ENCODE measurements around the gene DMRTB1. TPM values are rescaled to one million over a fixed set of nuclear protein-coding genes. Genes with fewer than 3 reads are reported as not detected.

DMRTB1 gene
- polyA plus RNA-seq (2013, experiment 1 of 4): not detected
- polyA plus RNA-seq (2013, experiment 2 of 4): not detected
- polyA plus RNA-seq (2013, experiment 3 of 4): not detected
- not detected for polyA plus RNA-seq (2013, experiment 4 of 4)

DNA sequence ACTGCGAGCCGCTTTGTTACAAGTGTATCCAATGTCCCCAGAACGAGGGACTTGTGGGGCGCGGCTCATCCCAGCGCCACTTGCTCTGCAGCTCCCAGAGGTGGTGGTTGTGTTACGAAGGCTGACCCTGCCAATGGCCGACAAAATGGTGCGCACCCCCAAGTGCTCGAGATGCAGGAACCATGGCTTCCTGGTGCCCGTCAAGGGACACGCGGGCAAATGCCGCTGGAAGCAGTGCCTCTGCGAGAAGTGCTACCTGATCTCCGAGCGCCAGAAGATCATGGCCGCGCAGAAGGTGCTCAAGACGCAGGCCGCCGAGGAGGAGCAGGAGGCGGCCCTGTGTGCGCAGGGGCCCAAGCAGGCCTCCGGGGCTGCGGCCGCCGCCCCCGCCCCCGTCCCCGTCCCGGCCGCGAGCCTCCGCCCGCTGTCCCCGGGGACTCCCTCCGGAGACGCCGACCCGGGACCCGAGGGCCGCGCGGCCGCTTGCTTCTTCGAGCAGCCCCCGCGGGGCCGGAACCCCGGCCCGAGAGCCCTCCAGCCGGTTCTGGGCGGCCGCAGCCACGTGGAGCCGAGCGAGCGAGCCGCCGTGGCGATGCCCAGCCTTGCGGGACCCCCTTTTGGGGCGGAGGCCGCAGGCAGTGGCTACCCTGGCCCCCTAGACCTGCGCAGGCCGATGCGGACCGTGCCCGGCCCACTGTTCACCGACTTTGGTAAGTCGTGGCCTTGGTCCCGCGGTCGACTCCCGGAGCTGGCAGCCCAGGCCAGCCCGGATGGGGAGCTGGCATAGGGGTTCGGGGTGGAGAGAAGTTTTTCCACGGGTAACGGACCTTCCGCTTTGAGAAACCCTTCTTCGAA, at the start of gene DMRTB1:
Gene DMRTB1 (plus strand): TSS at position 79 of the 855 bp plus-strand sequence. CDS start 55 bp downstream, at position 134.
- H3K4me1 ChIP-seq (ENCODE audit: control insufficient read depth, insufficient read depth, low read length): peaks cover 6% of the 10 kb centered on the region
- 96% methylated on average over 82 of the region's 82 CpGs for WGBS, 2 experiments
- H3K27ac ChIP-seq (ENCODE audit: insufficient read depth, low read depth, low read length, poor library complexity, severe bottlenecking): no peak within 1 kb of the TSS
- no peaks in the 10 kb centered on the region for H3K36me3 ChIP-seq (ENCODE audit: control insufficient read depth, insufficient read depth, low read length)
- no peaks in the 10 kb centered on the region for H3K9me3 ChIP-seq (ENCODE audit: control insufficient read depth, low read length)
- H3K27me3 ChIP-seq (ENCODE audit: control insufficient read depth, insufficient read depth, low read length, poor library complexity, severe bottlenecking): no peaks in the 10 kb centered on the region
- no peak within 1 kb of the TSS for H3K4me3 ChIP-seq (ENCODE audit: insufficient read depth, low read depth, low read length)

DNA sequence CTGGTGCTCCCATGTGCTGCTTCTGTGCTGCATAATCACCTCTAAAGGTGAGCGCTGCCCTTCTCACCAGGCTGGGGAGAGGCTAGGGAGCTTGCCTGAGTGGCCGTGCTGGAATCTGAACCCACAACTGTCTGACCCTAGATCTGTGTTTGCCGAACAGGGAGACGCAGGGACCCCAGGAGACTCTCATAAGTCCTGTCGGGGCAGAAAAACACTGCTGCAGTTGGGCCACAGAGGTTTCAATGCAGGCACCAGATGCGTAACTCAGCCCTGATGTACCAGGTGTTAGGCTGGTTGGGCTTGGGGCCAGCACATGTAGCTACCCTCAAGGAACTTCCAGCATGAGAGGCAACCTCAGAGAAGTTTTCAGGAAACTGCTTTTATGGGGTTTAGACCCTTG, 49.5 kb upstream of the DMRTB1 start:
- Histone ChIP-seq H3K27me3 (ENCODE audit: control insufficient read depth, insufficient read depth, low read length, poor library complexity, severe bottlenecking) (no peaks in the 10 kb centered on the region), H3K4me1 (ENCODE audit: control insufficient read depth, insufficient read depth, low read length) (peaks cover 3% of the 10 kb centered on the region), H3K27ac (ENCODE audit: insufficient read depth, low read depth, low read length, poor library complexity, severe bottlenecking) (no peak overlapping the region), H3K36me3 (ENCODE audit: control insufficient read depth, insufficient read depth, low read length) (no peaks in the 10 kb centered on the region), H3K9me3 (ENCODE audit: control insufficient read depth, low read length) (no peaks in the 10 kb centered on the region), H3K4me3 (ENCODE audit: insufficient read depth, low read depth, low read length) (no peak overlapping the region)
- 81 to 83% methylated on average over 6 of the region's 6 CpGs for WGBS, 2 experiments

DNA sequence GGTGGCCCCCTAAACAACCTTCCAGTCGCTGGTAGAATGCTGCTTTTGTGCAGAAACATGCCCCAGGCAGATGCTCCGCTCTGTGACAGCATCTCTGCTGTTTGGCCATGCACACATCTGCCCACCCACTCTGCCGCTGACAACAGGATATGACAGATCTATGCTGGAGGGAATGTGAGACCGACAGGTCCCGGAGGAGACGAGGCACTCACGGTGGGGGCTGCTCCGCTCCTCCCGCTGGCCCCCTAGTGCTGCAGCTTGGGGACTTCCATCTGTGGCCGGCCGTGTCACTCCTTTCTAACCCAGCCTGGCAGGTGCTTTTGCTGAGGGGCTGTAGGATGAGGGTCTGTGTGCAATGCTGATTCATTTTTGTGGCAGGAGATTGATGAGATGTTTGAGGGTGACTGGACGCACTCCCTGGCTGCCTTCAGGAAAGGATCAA, 49.1 kb upstream of the DMRTB1 start:
- Histone ChIP-seq H3K27ac (ENCODE audit: insufficient read depth, low read depth, low read length, poor library complexity, severe bottlenecking) (no peak overlapping the region), H3K4me3 (ENCODE audit: insufficient read depth, low read depth, low read length) (no peak overlapping the region), H3K36me3 (ENCODE audit: control insufficient read depth, insufficient read depth, low read length) (no peaks in the 10 kb centered on the region), H3K4me1 (ENCODE audit: control insufficient read depth, insufficient read depth, low read length) (peaks cover 3% of the 10 kb centered on the region), H3K27me3 (ENCODE audit: control insufficient read depth, insufficient read depth, low read length, poor library complexity, severe bottlenecking) (no peaks in the 10 kb centered on the region), H3K9me3 (ENCODE audit: control insufficient read depth, low read length) (no peaks in the 10 kb centered on the region)
- WGBS, 2 experiments: 67 to 68% methylated on average over 12 of the region's 12 CpGs

DNA sequence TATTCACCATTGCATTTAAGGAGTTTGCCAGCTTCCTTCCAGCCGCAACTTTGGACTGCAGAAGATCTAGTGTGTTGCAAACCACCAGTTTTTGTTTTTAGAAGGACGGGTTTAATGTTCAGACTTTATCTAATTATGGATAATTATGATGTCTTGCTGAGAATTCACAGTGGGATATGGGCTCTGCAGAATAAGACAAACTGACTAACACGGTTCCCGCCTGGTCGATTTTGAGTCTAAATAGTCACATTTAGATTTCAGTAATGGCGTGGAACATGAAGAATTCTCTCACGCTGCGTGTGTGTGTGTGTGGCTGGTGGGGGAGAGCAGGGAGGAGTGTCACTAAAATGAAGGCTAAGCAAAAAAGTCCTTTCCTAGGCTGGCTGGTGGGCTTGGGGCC, 48.5 kb upstream of the DMRTB1 start:
- 92 to 94% methylated on average over 8 of the region's 8 CpGs for WGBS, 2 experiments

DNA sequence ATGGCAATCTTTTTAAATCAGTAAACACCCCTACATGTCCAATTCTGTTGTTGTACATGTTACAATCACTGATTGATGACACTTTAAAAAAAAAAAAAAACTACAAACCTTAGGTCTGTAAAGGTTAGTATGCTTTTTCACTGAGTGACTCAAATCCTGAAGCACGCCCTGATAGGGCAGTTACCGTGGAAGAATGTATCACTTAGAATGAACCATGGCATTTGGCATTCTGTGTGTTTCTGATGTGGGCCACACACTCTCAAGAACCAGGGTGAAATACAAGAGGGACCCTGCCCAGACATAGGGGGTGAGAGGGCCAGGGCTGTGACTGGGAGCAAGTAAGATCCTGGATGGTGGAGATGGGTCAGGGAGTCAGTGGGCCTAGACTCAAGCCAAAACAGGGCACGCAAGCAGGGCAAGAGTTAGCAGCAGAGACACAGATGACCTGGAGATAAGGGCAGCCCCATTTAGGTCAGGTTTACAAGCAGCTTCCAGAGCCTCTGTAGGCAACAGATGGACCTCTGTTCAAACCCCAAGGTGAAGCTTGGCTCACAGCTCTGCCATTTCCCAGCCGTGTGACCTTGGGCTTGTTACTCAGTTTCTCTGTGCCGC, 47.6 kb upstream of the DMRTB1 start:
- no peaks in the 10 kb centered on the region for H3K9me3 ChIP-seq (ENCODE audit: control insufficient read depth, low read length)
- WGBS, 2 experiments: 94 to 97% methylated on average over 5 of the region's 5 CpGs
- peaks cover 5% of the 10 kb centered on the region for H3K4me1 ChIP-seq (ENCODE audit: control insufficient read depth, insufficient read depth, low read length)
- H3K4me3 ChIP-seq (ENCODE audit: insufficient read depth, low read depth, low read length): no peak overlapping the region
- H3K36me3 ChIP-seq (ENCODE audit: control insufficient read depth, insufficient read depth, low read length): no peaks in the 10 kb centered on the region
- H3K27ac ChIP-seq (ENCODE audit: insufficient read depth, low read depth, low read length, poor library complexity, severe bottlenecking): no peak overlapping the region
- no peaks in the 10 kb centered on the region for H3K27me3 ChIP-seq (ENCODE audit: control insufficient read depth, insufficient read depth, low read length, poor library complexity, severe bottlenecking)

More for the DNA sequence above, 48.5 kb upstream of the DMRTB1 start:
- Histone ChIP-seq H3K27ac (ENCODE audit: insufficient read depth, low read depth, low read length, poor library complexity, severe bottlenecking) (no peak overlapping the region), H3K36me3 (ENCODE audit: control insufficient read depth, insufficient read depth, low read length) (no peaks in the 10 kb centered on the region), H3K4me1 (ENCODE audit: control insufficient read depth, insufficient read depth, low read length) (peaks cover 3% of the 10 kb centered on the region), H3K4me3 (ENCODE audit: insufficient read depth, low read depth, low read length) (no peak overlapping the region), H3K9me3 (ENCODE audit: control insufficient read depth, low read length) (no peaks in the 10 kb centered on the region), H3K27me3 (ENCODE audit: control insufficient read depth, insufficient read depth, low read length, poor library complexity, severe bottlenecking) (no peaks in the 10 kb centered on the region)

DNA sequence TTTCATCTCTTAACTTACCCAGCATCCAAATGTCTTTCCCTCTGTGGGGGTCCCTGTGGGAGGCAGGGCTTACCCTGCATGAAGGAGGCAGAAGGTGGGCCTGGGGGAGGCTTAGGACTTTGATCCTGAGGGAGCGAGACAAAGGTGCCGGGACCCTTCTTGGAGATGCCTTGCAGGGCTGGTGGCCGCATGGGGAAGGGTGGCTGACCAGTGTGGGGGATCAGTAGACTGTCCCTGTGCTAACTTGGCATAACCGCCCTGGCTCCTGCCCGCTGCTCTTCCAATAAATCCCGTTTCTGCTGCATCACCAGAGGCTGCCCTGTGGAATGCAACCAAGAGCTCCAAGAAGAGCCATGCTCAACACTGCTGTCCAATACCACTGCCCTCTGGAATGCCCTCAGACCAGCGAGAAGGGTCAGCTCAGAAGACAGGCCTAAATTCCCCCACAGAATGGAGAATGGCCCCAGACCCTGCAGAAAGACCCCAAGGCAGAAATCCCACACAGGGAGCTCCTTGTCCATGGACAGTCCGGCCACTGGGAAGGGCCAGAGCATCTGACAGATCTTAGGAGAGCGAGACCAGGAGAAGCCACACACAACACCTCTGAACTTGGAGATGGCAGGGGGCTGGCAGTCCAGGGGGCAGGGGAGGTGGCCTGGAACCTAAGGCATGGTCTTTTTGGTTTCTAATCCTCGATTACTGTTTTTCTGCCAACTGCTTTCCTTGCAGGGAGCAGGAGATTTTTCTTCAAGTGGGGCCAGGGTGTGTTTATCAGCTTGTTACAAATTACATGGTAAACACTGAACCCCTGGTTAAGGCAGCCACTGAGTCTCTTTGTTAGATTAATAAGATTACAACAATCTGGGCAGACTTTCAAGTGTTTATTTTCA, 46.7 kb upstream of the DMRTB1 start:
- peaks cover 13% of the 10 kb centered on the region for H3K4me1 ChIP-seq (ENCODE audit: control insufficient read depth, insufficient read depth, low read length)
- H3K27me3 ChIP-seq (ENCODE audit: control insufficient read depth, insufficient read depth, low read length, poor library complexity, severe bottlenecking): no peaks in the 10 kb centered on the region
- no peak overlapping the region for H3K27ac ChIP-seq (ENCODE audit: insufficient read depth, low read depth, low read length, poor library complexity, severe bottlenecking)
- WGBS, 2 experiments: 89 to 90% methylated on average over 10 of the region's 10 CpGs
- H3K4me3 ChIP-seq (ENCODE audit: insufficient read depth, low read depth, low read length): no peak overlapping the region
- H3K36me3 ChIP-seq (ENCODE audit: control insufficient read depth, insufficient read depth, low read length): no peaks in the 10 kb centered on the region
- no peaks in the 10 kb centered on the region for H3K9me3 ChIP-seq (ENCODE audit: control insufficient read depth, low read length)

DNA sequence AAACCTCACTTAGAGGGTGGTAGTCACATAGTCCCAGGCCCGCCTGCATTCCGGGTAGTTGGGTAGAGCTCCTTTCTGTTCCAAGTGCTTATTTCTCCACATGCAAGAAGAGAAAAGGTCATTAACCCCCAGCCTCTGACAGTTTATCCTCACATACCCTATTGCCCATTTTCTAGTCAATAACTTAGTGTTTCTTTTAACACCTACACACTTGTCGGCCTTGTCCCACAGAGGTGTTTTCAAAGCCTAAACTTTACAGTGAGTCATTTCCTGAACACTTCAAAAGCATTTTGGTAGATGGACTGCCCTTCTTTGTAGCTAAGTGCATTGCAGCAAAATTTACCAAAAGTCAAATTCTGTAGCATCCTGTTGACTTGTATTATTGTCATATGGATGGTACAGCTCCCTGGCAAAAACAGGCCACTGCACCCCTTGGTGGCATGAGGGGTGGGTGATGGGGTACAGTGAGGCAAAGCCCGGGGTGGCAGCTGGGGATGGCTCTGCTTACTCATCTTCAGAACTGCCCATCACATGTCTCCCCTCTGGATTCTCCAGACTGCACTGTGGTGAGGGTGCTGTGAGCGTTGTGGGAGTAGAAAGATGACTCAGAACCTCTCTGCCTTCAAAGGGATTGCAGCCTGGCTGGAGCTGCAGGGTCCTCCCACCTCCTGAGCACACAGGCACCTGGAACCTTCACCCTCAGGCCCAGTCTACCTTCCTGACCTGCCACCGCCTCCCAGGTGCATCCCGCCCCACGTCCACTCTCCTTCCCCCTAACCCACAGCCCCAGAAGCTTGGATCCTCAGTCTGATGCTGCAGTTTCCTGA, 45.8 kb upstream of the DMRTB1 start:
- H3K27me3 ChIP-seq (ENCODE audit: control insufficient read depth, insufficient read depth, low read length, poor library complexity, severe bottlenecking): no peaks in the 10 kb centered on the region
- peaks cover 14% of the 10 kb centered on the region for H3K4me1 ChIP-seq (ENCODE audit: control insufficient read depth, insufficient read depth, low read length)
- H3K36me3 ChIP-seq (ENCODE audit: control insufficient read depth, insufficient read depth, low read length): no peaks in the 10 kb centered on the region
- H3K4me3 ChIP-seq (ENCODE audit: insufficient read depth, low read depth, low read length): no peak overlapping the region
- WGBS, 2 experiments: 87 to 91% methylated on average over 7 to 8 of the region's 8 CpGs
- no peak overlapping the region for H3K27ac ChIP-seq (ENCODE audit: insufficient read depth, low read depth, low read length, poor library complexity, severe bottlenecking)
- H3K9me3 ChIP-seq (ENCODE audit: control insufficient read depth, low read length): no peaks in the 10 kb centered on the region

DNA sequence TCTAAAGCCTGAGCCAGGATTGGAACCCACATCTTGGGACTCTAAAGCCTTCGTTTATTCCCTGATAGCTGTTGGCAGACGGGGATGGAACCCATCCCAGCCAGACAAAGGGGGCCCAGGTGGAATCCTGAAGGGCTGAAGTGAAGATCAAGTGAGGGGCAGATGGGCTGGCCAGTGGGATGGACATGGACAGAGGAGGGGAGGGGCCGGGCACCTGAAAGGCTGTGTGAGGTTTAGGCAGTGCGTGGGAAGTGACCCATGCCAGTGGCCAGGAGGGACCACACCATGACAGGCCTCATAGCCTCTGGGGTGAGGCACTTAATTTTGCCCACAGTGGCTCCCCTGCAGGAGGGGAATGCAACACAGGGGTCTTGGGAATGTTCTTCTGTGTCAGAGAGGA, 44.6 kb upstream of the DMRTB1 start:
- Histone ChIP-seq H3K36me3 (ENCODE audit: control insufficient read depth, insufficient read depth, low read length) (no peaks in the 10 kb centered on the region), H3K27ac (ENCODE audit: insufficient read depth, low read depth, low read length, poor library complexity, severe bottlenecking) (no peak overlapping the region), H3K4me1 (ENCODE audit: control insufficient read depth, insufficient read depth, low read length) (peaks cover 14% of the 10 kb centered on the region), H3K27me3 (ENCODE audit: control insufficient read depth, insufficient read depth, low read length, poor library complexity, severe bottlenecking) (no peaks in the 10 kb centered on the region), H3K4me3 (ENCODE audit: insufficient read depth, low read depth, low read length) (no peak overlapping the region), H3K9me3 (ENCODE audit: control insufficient read depth, low read length) (no peaks in the 10 kb centered on the region)
- 93 to 94% methylated on average over 4 of the region's 4 CpGs for WGBS, 2 experiments

DNA sequence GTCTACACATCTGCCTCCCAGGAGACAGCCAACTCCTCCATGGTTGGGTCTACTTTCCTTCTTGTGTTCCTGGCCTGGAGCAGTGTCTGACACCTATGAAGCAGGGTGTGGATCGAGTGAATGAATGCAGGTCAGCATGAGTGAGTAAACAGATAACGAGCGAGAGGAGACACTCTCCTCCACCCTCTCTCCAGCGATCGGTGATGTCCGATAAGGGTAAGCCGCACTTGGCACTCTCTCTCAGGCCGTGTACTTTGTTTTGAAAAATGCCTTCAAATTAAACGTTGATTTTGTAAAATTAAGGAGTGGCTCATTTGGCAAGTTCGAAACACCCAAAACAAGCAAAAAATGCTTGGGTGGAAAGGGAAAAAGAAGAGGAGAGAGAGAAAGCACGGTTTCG, 43.8 kb upstream of the DMRTB1 start:
- Histone ChIP-seq H3K4me3 (ENCODE audit: insufficient read depth, low read depth, low read length) (no peak overlapping the region), H3K36me3 (ENCODE audit: control insufficient read depth, insufficient read depth, low read length) (no peaks in the 10 kb centered on the region), H3K27ac (ENCODE audit: insufficient read depth, low read depth, low read length, poor library complexity, severe bottlenecking) (no peak overlapping the region), H3K4me1 (ENCODE audit: control insufficient read depth, insufficient read depth, low read length) (peaks cover 11% of the 10 kb centered on the region), H3K27me3 (ENCODE audit: control insufficient read depth, insufficient read depth, low read length, poor library complexity, severe bottlenecking) (no peaks in the 10 kb centered on the region), H3K9me3 (ENCODE audit: control insufficient read depth, low read length) (no peaks in the 10 kb centered on the region)
- WGBS, 2 experiments: 93 to 95% methylated on average over 12 of the region's 12 CpGs

All from ectodermal cell (in vitro differentiated cells).